ENCODE measurements around the gene ABLIM1. TPM values are rescaled to one million over a fixed set of nuclear protein-coding genes. Genes with fewer than 3 reads are reported as not detected.
A peak's percentile ranks its signal among the peaks of the same experiment; 100 is the strongest.

The ABLIM1 gene
- total RNA-seq, 1 donor from 2014 or later, result 39.8 TPM

- Mint-ChIP-seq H3K4me1 (peaks cover 15% of the 10 kb centered on the region), H3K27me3 (ENCODE audit: insufficient read depth, low read depth) (peaks cover 2% of the 10 kb centered on the region), H3K4me3 (no peak overlapping the region), H3K27ac (no peak overlapping the region), H3K9me3 (no peaks in the 10 kb centered on the region), H3K36me3 (no peaks in the 10 kb centered on the region)
- DNase-seq (ENCODE audit: low spot score), result no peak
- H3K9ac ChIP-seq, result no peak overlapping the region
- H3K4me2 ChIP-seq, result no peak overlapping the region
- no peaks in the 10 kb centered on the region for H4K20me1 ChIP-seq (ENCODE audit: low read depth)
- H3K27ac ChIP-seq, result no peak overlapping the region
- no peaks in the 10 kb centered on the region for H3F3A ChIP-seq (ENCODE audit: low read depth)
- no peaks in the 10 kb centered on the region for H3K27me3 ChIP-seq
- no peaks in the 10 kb centered on the region for H3K4me1 ChIP-seq
- H2AFZ ChIP-seq (replicated peaks), result no peak overlapping the region
- no peak overlapping the region for H3K4me3 ChIP-seq
- no peaks in the 10 kb centered on the region for H3K79me2 ChIP-seq (ENCODE audit: low read depth)
- H3K36me3 ChIP-seq, result no peaks in the 10 kb centered on the region
- TF ChIP-seq EZH2phosphoT487 (IDR thresholded peaks at IDR 0.05) (no peak), EZH2 (IDR thresholded peaks at IDR 0.05) (no peak)
- TF ChIP-seq, protein P1, sequence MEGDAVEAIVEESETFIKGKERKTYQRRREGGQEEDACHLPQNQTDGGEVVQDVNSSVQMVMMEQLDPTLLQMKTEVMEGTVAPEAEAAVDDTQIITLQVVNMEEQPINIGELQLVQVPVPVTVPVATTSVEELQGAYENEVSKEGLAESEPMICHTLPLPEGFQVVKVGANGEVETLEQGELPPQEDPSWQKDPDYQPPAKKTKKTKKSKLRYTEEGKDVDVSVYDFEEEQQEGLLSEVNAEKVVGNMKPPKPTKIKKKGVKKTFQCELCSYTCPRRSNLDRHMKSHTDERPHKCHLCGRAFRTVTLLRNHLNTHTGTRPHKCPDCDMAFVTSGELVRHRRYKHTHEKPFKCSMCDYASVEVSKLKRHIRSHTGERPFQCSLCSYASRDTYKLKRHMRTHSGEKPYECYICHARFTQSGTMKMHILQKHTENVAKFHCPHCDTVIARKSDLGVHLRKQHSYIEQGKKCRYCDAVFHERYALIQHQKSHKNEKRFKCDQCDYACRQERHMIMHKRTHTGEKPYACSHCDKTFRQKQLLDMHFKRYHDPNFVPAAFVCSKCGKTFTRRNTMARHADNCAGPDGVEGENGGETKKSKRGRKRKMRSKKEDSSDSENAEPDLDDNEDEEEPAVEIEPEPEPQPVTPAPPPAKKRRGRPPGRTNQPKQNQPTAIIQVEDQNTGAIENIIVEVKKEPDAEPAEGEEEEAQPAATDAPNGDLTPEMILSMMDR (IDR thresholded peaks at IDR 0.05), result no peak
- H3K9me3 ChIP-seq (ENCODE audit: low read depth), result no peaks in the 10 kb centered on the region
Measured at GRCh38 chr10:114642729-114643128, 15.3 kb downstream of the ABLIM1 start.

DNA sequence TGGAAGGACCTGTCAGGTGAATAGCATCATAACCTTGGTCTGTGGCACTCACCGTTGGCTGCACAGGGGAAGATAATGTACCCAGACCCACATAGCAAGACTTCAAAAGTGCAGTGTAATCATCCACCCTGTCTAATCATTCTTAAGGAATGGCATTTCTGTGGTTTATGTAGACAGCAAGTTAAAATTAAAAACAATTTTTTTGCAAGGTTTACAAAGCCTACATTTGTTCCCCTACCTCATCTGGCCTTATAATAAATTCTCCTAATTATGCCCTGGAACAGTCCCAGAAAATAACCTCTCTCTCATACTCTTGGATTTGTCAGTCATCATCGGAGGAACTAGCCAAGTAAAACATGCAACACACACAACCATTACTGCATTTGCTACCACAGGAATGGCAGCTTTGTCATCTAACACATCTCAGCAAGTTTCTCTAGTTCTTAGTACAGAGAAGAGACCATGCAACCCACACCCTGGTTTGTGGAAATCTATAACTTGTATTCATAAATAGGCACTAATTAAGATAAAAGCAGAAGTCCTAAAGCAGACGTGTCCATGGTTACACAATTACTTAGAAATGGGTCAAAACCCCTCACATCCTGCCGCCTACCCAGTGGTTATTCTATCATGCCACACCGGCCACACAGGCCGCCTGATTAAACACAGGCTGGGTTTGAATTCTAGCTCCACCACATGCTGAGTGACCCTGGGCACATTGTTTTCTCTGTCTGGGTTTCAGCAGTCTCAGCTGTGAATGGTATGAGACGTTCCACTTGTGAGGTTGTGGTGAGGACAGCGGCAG is 19.1 kb downstream of the ABLIM1 start:
- Mint-ChIP-seq H3K36me3 (no peaks in the 10 kb centered on the region), H3K9me3 (no peaks in the 10 kb centered on the region), H3K4me3 (no peak overlapping the region), H3K27ac (no peak overlapping the region), H3K27me3 (ENCODE audit: insufficient read depth, low read depth) (peaks cover 7% of the 10 kb centered on the region), H3K4me1 (peaks cover 24% of the 10 kb centered on the region)
- H3K4me3 ChIP-seq, result no peak overlapping the region
- no peaks in the 10 kb centered on the region for H4K20me1 ChIP-seq (ENCODE audit: low read depth)
- H3F3A ChIP-seq (ENCODE audit: low read depth), result no peaks in the 10 kb centered on the region
- no peaks in the 10 kb centered on the region for H3K27me3 ChIP-seq
- H3K36me3 ChIP-seq, result no peaks in the 10 kb centered on the region
- H3K79me2 ChIP-seq (ENCODE audit: low read depth), result no peaks in the 10 kb centered on the region
- H3K9me3 ChIP-seq (ENCODE audit: low read depth), result no peaks in the 10 kb centered on the region
- no peak overlapping the region for H3K9ac ChIP-seq
- no peaks in the 10 kb centered on the region for H3K4me1 ChIP-seq
- DNase-seq (ENCODE audit: low spot score), result peak; percentile 50
- no peak overlapping the region for H3K27ac ChIP-seq
- TF ChIP-seq, protein P1 (IDR thresholded peaks at IDR 0.05), result no peak
- TF ChIP-seq EZH2 (IDR thresholded peaks at IDR 0.05) (no peak), EZH2phosphoT487 (IDR thresholded peaks at IDR 0.05) (no peak)
- H3K4me2 ChIP-seq, result no peak overlapping the region
- no peak overlapping the region for H2AFZ ChIP-seq (replicated peaks)

DNA sequence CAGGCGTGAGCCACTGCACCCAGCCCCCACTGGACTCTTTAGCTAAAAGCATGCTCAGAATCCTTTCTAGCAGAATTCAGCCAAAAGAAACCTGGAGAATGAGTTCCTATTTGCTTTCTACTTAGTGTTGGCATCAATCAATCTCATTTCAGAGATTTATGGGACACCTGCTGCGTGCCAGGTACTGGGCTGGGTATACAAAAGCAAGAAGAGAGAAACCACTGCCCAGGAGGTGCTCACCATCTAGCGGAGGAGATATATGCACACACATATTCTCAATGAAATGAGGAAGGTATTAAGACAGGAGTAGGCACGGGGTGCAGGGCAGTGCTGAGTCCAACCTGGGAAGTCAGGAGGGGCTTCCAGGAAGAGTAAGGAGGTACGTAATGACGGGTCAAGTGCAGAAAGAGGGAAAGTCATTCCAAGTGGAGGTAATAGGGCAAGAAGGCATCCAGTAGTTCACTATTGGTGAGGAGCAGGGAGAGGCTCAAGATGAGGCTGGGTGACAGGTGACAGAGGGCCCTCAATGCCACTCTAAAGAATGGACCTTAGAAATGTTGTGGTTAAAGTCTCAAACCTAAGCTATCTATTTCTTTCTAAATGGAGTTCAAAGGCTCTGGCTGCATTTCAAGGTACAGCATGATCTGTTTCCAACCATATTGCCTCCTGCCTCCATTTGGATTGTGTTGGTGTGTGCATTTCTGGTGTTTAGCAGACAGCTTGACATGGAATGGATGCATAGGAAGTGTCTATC is 22.1 kb downstream of the ABLIM1 start:
- Histone ChIP-seq H3K27me3 (peaks cover 28% of the 10 kb centered on the region), H3F3A (ENCODE audit: low read depth) (peaks cover 7% of the 10 kb centered on the region), H3K36me3 (no peaks in the 10 kb centered on the region), H3K9ac (no peak overlapping the region), H4K20me1 (ENCODE audit: low read depth) (no peaks in the 10 kb centered on the region), H3K79me2 (ENCODE audit: low read depth) (no peaks in the 10 kb centered on the region), H3K27ac (no peak overlapping the region), H3K9me3 (ENCODE audit: low read depth) (no peaks in the 10 kb centered on the region), H3K4me2 (no peak overlapping the region), H3K4me1 (peaks cover 12% of the 10 kb centered on the region), H2AFZ (replicated peaks) (no peak overlapping the region), H3K4me3 (no peak overlapping the region)
- H3K27me3 Mint-ChIP-seq (ENCODE audit: insufficient read depth, low read depth), result peaks cover 24% of the 10 kb centered on the region
- no peak overlapping the region for H3K4me3 Mint-ChIP-seq
- H3K36me3 Mint-ChIP-seq, result no peaks in the 10 kb centered on the region
- TF ChIP-seq EZH2 (IDR thresholded peaks at IDR 0.05) (no peak), EZH2phosphoT487 (IDR thresholded peaks at IDR 0.05) (no peak)
- TF ChIP-seq, protein P1 (IDR thresholded peaks at IDR 0.05), result no peak
- H3K27ac Mint-ChIP-seq, result no peak overlapping the region
- peaks cover 51% of the 10 kb centered on the region for H3K4me1 Mint-ChIP-seq
- no peak for DNase-seq (ENCODE audit: low spot score)
- no peaks in the 10 kb centered on the region for H3K9me3 Mint-ChIP-seq

Measured in neural progenitor cell (in vitro differentiated cells).